Measurements from ENCODE around the gene NELL1.

The NELL1 gene

GRCh38 chr11:21415606-21416005 lies 746.2 kb downstream of the NELL1 start:
- Histone ChIP-seq H3K27ac (ENCODE audit: low read length) (no peak overlapping the region), H3K27me3 (ENCODE audit: control insufficient read depth in 1 of 2, insufficient read depth in 2 of 2, low read length in 2 of 2) (no peaks in the 10 kb centered on the region), H3K4me3 (ENCODE audit: low read length in 2 of 2) (no peak overlapping the region), H3K36me3 (ENCODE audit: control insufficient read depth in 2 of 2, insufficient read depth in 2 of 2, low read length in 2 of 2) (no peaks in the 10 kb centered on the region), H3K4me1 (ENCODE audit: control insufficient read depth, insufficient read depth, low read length) (no peaks in the 10 kb centered on the region), H3K9me3 (ENCODE audit: control insufficient read depth in 2 of 2, low read length in 2 of 2) (no peaks in the 10 kb centered on the region), H3K9ac (ENCODE audit: low read length in 2 of 2) (no peak overlapping the region)

- H3K9ac ChIP-seq (ENCODE audit: low read length in 2 of 2) = no peak overlapping the region
- H3K4me3 ChIP-seq (ENCODE audit: low read length in 2 of 2) = no peak overlapping the region
- H3K27me3 ChIP-seq (ENCODE audit: control insufficient read depth in 1 of 2, insufficient read depth in 2 of 2, low read length in 2 of 2) = no peaks in the 10 kb centered on the region
- H3K36me3 ChIP-seq (ENCODE audit: control insufficient read depth in 2 of 2, insufficient read depth in 2 of 2, low read length in 2 of 2) = no peaks in the 10 kb centered on the region
- H3K9me3 ChIP-seq (ENCODE audit: control insufficient read depth in 2 of 2, low read length in 2 of 2) = no peaks in the 10 kb centered on the region
- no peaks in the 10 kb centered on the region for H3K4me1 ChIP-seq (ENCODE audit: control insufficient read depth, insufficient read depth, low read length)
- H3K27ac ChIP-seq (ENCODE audit: low read length) = no peak overlapping the region
These were observed 752.4 kb downstream of the NELL1 start for GRCh38 chr11:21421711-21422329.

GRCh38 chr11:21426931-21427330 lies 757.5 kb downstream of the NELL1 start:
- Histone ChIP-seq H3K4me1 (ENCODE audit: control insufficient read depth, insufficient read depth, low read length) (no peaks in the 10 kb centered on the region), H3K36me3 (ENCODE audit: control insufficient read depth in 2 of 2, insufficient read depth in 2 of 2, low read length in 2 of 2) (no peaks in the 10 kb centered on the region), H3K9me3 (ENCODE audit: control insufficient read depth in 2 of 2, low read length in 2 of 2) (no peaks in the 10 kb centered on the region), H3K4me3 (ENCODE audit: low read length in 2 of 2) (no peak overlapping the region), H3K27ac (ENCODE audit: low read length) (no peak overlapping the region), H3K9ac (ENCODE audit: low read length in 2 of 2) (no peak overlapping the region), H3K27me3 (ENCODE audit: control insufficient read depth in 1 of 2, insufficient read depth in 2 of 2, low read length in 2 of 2) (no peaks in the 10 kb centered on the region)

- no peak overlapping the region for H3K27ac ChIP-seq (ENCODE audit: low read length)
- H3K9ac ChIP-seq (ENCODE audit: low read length in 2 of 2) = no peak overlapping the region
- H3K9me3 ChIP-seq (ENCODE audit: control insufficient read depth in 2 of 2, low read length in 2 of 2) = no peaks in the 10 kb centered on the region
- H3K4me3 ChIP-seq (ENCODE audit: low read length in 2 of 2) = no peak overlapping the region
- no peaks in the 10 kb centered on the region for H3K4me1 ChIP-seq (ENCODE audit: control insufficient read depth, insufficient read depth, low read length)
- no peaks in the 10 kb centered on the region for H3K36me3 ChIP-seq (ENCODE audit: control insufficient read depth in 2 of 2, insufficient read depth in 2 of 2, low read length in 2 of 2)
- no peaks in the 10 kb centered on the region for H3K27me3 ChIP-seq (ENCODE audit: control insufficient read depth in 1 of 2, insufficient read depth in 2 of 2, low read length in 2 of 2)
These were observed 758.3 kb downstream of the NELL1 start for GRCh38 chr11:21427726-21428125.

GRCh38 chr11:21428796-21429195 lies 759.4 kb downstream of the NELL1 start:
- H3K4me3 ChIP-seq (ENCODE audit: low read length in 2 of 2) = no peak overlapping the region
- H3K9ac ChIP-seq (ENCODE audit: low read length in 2 of 2) = no peak overlapping the region
- no peaks in the 10 kb centered on the region for H3K36me3 ChIP-seq (ENCODE audit: control insufficient read depth in 2 of 2, insufficient read depth in 2 of 2, low read length in 2 of 2)
- no peak overlapping the region for H3K27ac ChIP-seq (ENCODE audit: low read length)
- no peaks in the 10 kb centered on the region for H3K9me3 ChIP-seq (ENCODE audit: control insufficient read depth in 2 of 2, low read length in 2 of 2)
- no peaks in the 10 kb centered on the region for H3K27me3 ChIP-seq (ENCODE audit: control insufficient read depth in 1 of 2, insufficient read depth in 2 of 2, low read length in 2 of 2)
- H3K4me1 ChIP-seq (ENCODE audit: control insufficient read depth, insufficient read depth, low read length) = no peaks in the 10 kb centered on the region

GRCh38 chr11:21429401-21429800 lies 760.0 kb downstream of the NELL1 start:
- Histone ChIP-seq H3K4me1 (ENCODE audit: control insufficient read depth, insufficient read depth, low read length) (no peaks in the 10 kb centered on the region), H3K27ac (ENCODE audit: low read length) (no peak overlapping the region), H3K4me3 (ENCODE audit: low read length in 2 of 2) (no peak overlapping the region), H3K9ac (ENCODE audit: low read length in 2 of 2) (no peak overlapping the region), H3K9me3 (ENCODE audit: control insufficient read depth in 2 of 2, low read length in 2 of 2) (no peaks in the 10 kb centered on the region), H3K27me3 (ENCODE audit: control insufficient read depth in 1 of 2, insufficient read depth in 2 of 2, low read length in 2 of 2) (no peaks in the 10 kb centered on the region), H3K36me3 (ENCODE audit: control insufficient read depth in 2 of 2, insufficient read depth in 2 of 2, low read length in 2 of 2) (no peaks in the 10 kb centered on the region)

- no peaks in the 10 kb centered on the region for H3K27me3 ChIP-seq (ENCODE audit: control insufficient read depth in 1 of 2, insufficient read depth in 2 of 2, low read length in 2 of 2)
- H3K4me3 ChIP-seq (ENCODE audit: low read length in 2 of 2) = no peak overlapping the region
- H3K4me1 ChIP-seq (ENCODE audit: control insufficient read depth, insufficient read depth, low read length) = no peaks in the 10 kb centered on the region
- no peaks in the 10 kb centered on the region for H3K9me3 ChIP-seq (ENCODE audit: control insufficient read depth in 2 of 2, low read length in 2 of 2)
- no peaks in the 10 kb centered on the region for H3K36me3 ChIP-seq (ENCODE audit: control insufficient read depth in 2 of 2, insufficient read depth in 2 of 2, low read length in 2 of 2)
- H3K9ac ChIP-seq (ENCODE audit: low read length in 2 of 2) = no peak overlapping the region
- no peak overlapping the region for H3K27ac ChIP-seq (ENCODE audit: low read length)
These were observed 761.2 kb downstream of the NELL1 start for GRCh38 chr11:21430537-21430936.

- Histone ChIP-seq H3K27ac (ENCODE audit: low read length) (no peak overlapping the region), H3K4me3 (ENCODE audit: low read length in 2 of 2) (no peak overlapping the region), H3K9ac (ENCODE audit: low read length in 2 of 2) (no peak overlapping the region), H3K9me3 (ENCODE audit: control insufficient read depth in 2 of 2, low read length in 2 of 2) (peaks cover 0 to 3% of the 10 kb centered on the region in 2 donors), H3K4me1 (ENCODE audit: control insufficient read depth, insufficient read depth, low read length) (no peaks in the 10 kb centered on the region), H3K36me3 (ENCODE audit: control insufficient read depth in 2 of 2, insufficient read depth in 2 of 2, low read length in 2 of 2) (no peaks in the 10 kb centered on the region), H3K27me3 (ENCODE audit: control insufficient read depth in 1 of 2, insufficient read depth in 2 of 2, low read length in 2 of 2) (no peaks in the 10 kb centered on the region)
These were observed 777.7 kb downstream of the NELL1 start for GRCh38 chr11:21446939-21447590.

GRCh38 chr11:21447871-21448270 lies 778.5 kb downstream of the NELL1 start:
- no peaks in the 10 kb centered on the region for H3K36me3 ChIP-seq (ENCODE audit: control insufficient read depth in 2 of 2, insufficient read depth in 2 of 2, low read length in 2 of 2)
- no peak overlapping the region for H3K9ac ChIP-seq (ENCODE audit: low read length in 2 of 2)
- H3K4me3 ChIP-seq (ENCODE audit: low read length in 2 of 2) = no peak overlapping the region
- no peaks in the 10 kb centered on the region for H3K4me1 ChIP-seq (ENCODE audit: control insufficient read depth, insufficient read depth, low read length)
- no peak overlapping the region for H3K27ac ChIP-seq (ENCODE audit: low read length)
- H3K9me3 ChIP-seq (ENCODE audit: control insufficient read depth in 2 of 2, low read length in 2 of 2) = peaks cover 0 to 3% of the 10 kb centered on the region in 2 donors
- H3K27me3 ChIP-seq (ENCODE audit: control insufficient read depth in 1 of 2, insufficient read depth in 2 of 2, low read length in 2 of 2) = no peaks in the 10 kb centered on the region

- Histone ChIP-seq H3K36me3 (ENCODE audit: control insufficient read depth in 2 of 2, insufficient read depth in 2 of 2, low read length in 2 of 2) (no peaks in the 10 kb centered on the region), H3K4me1 (ENCODE audit: control insufficient read depth, insufficient read depth, low read length) (no peaks in the 10 kb centered on the region), H3K4me3 (ENCODE audit: low read length in 2 of 2) (no peak overlapping the region), H3K9me3 (ENCODE audit: control insufficient read depth in 2 of 2, low read length in 2 of 2) (no peaks in the 10 kb centered on the region), H3K9ac (ENCODE audit: low read length in 2 of 2) (no peak overlapping the region), H3K27me3 (ENCODE audit: control insufficient read depth in 1 of 2, insufficient read depth in 2 of 2, low read length in 2 of 2) (no peaks in the 10 kb centered on the region), H3K27ac (ENCODE audit: low read length) (no peak overlapping the region)
These were observed 786.8 kb downstream of the NELL1 start for GRCh38 chr11:21456186-21456585.

GRCh38 chr11:21460082-21460481 lies 790.7 kb downstream of the NELL1 start:
- Histone ChIP-seq H3K27ac (ENCODE audit: low read length) (no peak overlapping the region), H3K4me1 (ENCODE audit: control insufficient read depth, insufficient read depth, low read length) (no peaks in the 10 kb centered on the region), H3K4me3 (ENCODE audit: low read length in 2 of 2) (no peak overlapping the region), H3K9ac (ENCODE audit: low read length in 2 of 2) (no peak overlapping the region), H3K36me3 (ENCODE audit: control insufficient read depth in 2 of 2, insufficient read depth in 2 of 2, low read length in 2 of 2) (no peaks in the 10 kb centered on the region), H3K9me3 (ENCODE audit: control insufficient read depth in 2 of 2, low read length in 2 of 2) (no peaks in the 10 kb centered on the region), H3K27me3 (ENCODE audit: control insufficient read depth in 1 of 2, insufficient read depth in 2 of 2, low read length in 2 of 2) (no peaks in the 10 kb centered on the region)
